Transverse colon (tissue), 4 donors: ENCODE data around the gene PKDCC.

Experiments used
- EP300 ChIP-seq: sonication (generic); formaldehyde crosslinking; IDR thresholded peaks from one replicate; pipeline ENCODE4 v1.6.1; 2017; ENCODE audit warnings: antibody characterized with exemption, low read depth
- POLR2A ChIP-seq: fragments of 450-650 bp; IDR thresholded peaks from one replicate; pipeline ENCODE4 v1.6.1; 2016; ENCODE audit warnings: antibody characterized with exemption, mild to moderate bottlenecking, moderate library complexity
- POLR2AphosphoS5 ChIP-seq, 3 donors: sonication (generic); formaldehyde crosslinking; IDR thresholded peaks; one replicate each; pipeline ENCODE4 v1.6.1; 2016; ENCODE audit warnings: antibody characterized with exemption in 3 of 3
- TF ChIP-seq, protein P1 (sequence below), 5 experiments: fragments of 200-600 bp in 3 of 5; fragments of 450-650 bp in 2 of 5; sonication (generic) in 3 of 5; IDR thresholded peaks; 1 replicate in 2 of 5; 2 replicates in 3 of 5; pipeline ENCODE4 v1.5.1; 2016 to 2017; ENCODE audit warnings: antibody characterized with exemption in 5 of 5, inconsistent platforms in 3 of 5, mild to moderate bottlenecking in 2 of 5, moderate library complexity in 1 of 5

DNA sequence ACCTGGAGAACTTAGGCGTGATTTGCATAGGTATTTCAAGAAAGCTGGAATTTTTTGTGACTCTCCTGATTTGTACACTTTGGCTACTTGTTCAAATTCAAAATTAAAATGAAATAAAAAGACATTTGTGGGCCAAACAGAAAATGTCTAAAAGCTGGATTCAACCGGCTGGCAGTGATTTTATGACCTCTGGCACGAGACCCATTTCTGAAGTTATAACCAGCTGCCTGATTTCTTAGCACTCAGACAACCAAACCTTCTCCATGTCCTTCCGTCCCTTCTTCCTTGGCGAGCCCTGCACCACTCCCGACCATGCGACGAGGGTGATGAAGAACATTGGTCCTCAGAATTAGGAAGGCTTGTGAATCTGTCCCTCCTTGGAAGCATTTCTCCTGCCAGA is 19.7 kb downstream of the PKDCC start:
- TF ChIP-seq, protein P1, sequence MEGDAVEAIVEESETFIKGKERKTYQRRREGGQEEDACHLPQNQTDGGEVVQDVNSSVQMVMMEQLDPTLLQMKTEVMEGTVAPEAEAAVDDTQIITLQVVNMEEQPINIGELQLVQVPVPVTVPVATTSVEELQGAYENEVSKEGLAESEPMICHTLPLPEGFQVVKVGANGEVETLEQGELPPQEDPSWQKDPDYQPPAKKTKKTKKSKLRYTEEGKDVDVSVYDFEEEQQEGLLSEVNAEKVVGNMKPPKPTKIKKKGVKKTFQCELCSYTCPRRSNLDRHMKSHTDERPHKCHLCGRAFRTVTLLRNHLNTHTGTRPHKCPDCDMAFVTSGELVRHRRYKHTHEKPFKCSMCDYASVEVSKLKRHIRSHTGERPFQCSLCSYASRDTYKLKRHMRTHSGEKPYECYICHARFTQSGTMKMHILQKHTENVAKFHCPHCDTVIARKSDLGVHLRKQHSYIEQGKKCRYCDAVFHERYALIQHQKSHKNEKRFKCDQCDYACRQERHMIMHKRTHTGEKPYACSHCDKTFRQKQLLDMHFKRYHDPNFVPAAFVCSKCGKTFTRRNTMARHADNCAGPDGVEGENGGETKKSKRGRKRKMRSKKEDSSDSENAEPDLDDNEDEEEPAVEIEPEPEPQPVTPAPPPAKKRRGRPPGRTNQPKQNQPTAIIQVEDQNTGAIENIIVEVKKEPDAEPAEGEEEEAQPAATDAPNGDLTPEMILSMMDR (IDR thresholded peaks at IDR 0.05) = no peak
- TF ChIP-seq POLR2AphosphoS5 (IDR thresholded peaks at IDR 0.05) = no peak
- TF ChIP-seq POLR2A = no peak
- TF ChIP-seq EP300 = no peak
